ENCODE data around the gene SEPHS1.

- TF ChIP-seq CTCF (conservative IDR thresholded peaks at IDR 0.05 in 1 of 2, IDR thresholded peaks at IDR 0.05 in 1 of 2; ENCODE audit: extremely low read depth in 1 of 2, insufficient read depth in 1 of 2, low read depth in 1 of 2, low read length in 2 of 2) (no peak), EZH2 (IDR thresholded peaks at IDR 0.05; ENCODE audit: borderline replicate concordance, low read length) (no peak)
These were observed 16.4 kb downstream of the SEPHS1 start for GRCh38 chr10:13331646-13332045.
